GM12891 (cell line): ENCODE measurements around the gene USP7.
"Not testable (repeated sequence)": the region's sequence is repeated elsewhere in the genome, so short reads cannot be mapped to it uniquely, and the experiment has no call there.

Source experiments
- DNase-seq: peaks from one replicate; pipeline ENCODE4 v3.0.0; 2011; ENCODE audit warnings: low spot score; ENCODE audit not compliant: insufficient read length
- FAIRE-seq: peaks from 2 replicates; lab custom pipeline; 2011; peaks lifted over from hg19 to GRCh38; lab: Jason Lieb, UNC
- PAX5 ChIP-seq: IDR thresholded peaks from 2 replicates; pipeline ENCODE4 v1.6.1; 2011; ENCODE audit warnings: low read length, moderate library complexity, mild to moderate bottlenecking; ENCODE audit not compliant: insufficient read depth, severe bottlenecking
- POLR2A ChIP-seq: IDR thresholded peaks from 2 replicates; pipeline ENCODE4 v1.6.1; 2011; ENCODE audit warnings: low read depth, low read length, control low read depth
- POLR2AphosphoS5 ChIP-seq: IDR thresholded peaks from 2 replicates; pipeline ENCODE4 v1.6.1; 2011; ENCODE audit warnings: low read depth, low read length, control low read depth
- POU2F2 ChIP-seq: IDR thresholded peaks from 2 replicates; pipeline ENCODE4 v1.6.1; 2011; ENCODE audit warnings: low read depth, mild to moderate bottlenecking, control low read depth, low read length, moderate library complexity
- SPI1 ChIP-seq: IDR thresholded peaks from 2 replicates; pipeline ENCODE4 v1.6.1; 2011; ENCODE audit warnings: low read depth, low read length, control low read depth
- TAF1 ChIP-seq: IDR thresholded peaks from 2 replicates; pipeline ENCODE4 v1.6.1; 2011; ENCODE audit warnings: low read depth, low read length, control low read depth

The USP7 gene

DNA sequence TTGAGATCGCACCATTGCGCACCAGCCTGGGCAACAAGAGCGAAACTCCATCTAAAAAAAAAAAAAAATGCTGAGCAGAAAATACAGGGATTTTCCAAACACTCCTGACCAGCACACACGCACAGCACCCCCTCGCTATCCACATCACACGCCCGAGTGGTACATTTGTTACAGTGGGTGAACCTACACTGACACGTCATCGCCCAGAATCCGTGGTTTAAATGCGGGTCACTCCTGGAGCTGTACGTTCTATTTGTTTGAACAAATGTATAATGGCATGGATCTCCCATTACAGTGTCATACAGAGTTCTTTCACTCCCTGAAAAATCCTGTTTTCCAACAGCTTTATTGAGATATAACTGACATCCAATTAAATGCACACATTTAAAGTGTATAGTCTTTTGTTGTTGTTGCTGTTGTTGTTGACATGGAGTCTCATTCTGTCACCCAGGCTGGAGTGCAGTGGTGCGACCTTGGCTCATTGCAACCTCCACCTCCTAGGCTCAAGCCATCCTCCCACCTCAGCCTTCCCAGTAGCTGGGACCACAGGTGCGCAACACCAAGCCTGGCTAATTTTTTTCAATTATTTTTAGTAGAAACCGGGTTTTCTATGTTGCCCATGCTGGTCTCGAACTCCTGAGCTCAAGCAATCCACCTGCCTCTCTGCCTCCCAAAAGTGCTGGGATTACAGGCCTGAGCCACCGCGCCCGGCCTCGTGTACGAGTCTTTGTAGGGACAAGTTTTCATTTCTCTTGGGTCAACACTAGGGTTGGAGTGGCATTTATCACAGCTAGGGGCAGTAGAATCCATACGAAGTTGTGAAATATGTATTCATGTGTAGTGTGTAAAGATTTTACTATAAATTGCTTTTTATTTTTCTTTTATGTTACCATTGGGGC lies 90.5 kb downstream of the USP7 start:
- TF ChIP-seq SPI1 (no peak), PAX5 (no peak), TAF1 (no peak), POU2F2 (no peak), POLR2AphosphoS5 (no peak), POLR2A (no peak)
- DNase-seq (no peak), FAIRE-seq (no peak)

DNA sequence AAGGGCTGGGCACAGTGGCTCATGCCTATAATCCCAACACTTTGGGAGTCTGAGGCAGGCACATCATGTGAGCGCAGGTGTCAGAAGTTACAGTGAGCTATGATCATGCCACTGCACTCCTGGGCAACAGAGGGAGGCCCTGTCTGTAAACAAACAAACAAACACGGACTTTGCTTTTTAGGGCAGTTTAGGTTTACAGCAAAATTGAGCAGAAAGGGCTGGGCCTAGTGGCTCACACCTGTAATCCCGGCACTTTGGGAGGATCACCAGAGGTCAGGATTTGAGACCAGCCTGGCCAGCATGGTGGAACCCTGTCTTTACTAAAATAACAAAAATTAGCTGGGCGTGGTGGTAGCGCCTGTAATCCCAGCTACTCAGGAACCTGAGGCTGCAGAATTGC lies 91.6 kb downstream of the USP7 start:
- DNase-seq = no peak
- no peak for FAIRE-seq
- TF ChIP-seq POU2F2 (no peak), PAX5 (no peak), POLR2AphosphoS5 (no peak), SPI1 (no peak), TAF1 (no peak), POLR2A (no peak)

DNA sequence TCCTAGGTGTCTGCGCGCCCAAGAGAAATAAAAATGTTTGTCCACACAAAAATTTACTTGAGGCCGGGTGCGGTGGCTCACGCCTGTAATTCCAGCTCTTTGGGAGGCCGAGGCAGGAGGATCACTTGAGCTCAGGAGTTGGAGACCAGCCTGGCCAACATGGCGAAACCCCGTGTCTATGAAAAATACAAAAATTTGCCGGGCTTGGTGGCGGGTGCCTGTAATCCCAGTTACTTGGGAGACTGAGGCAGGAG lies 93.8 kb downstream of the USP7 start:
- not testable (repeated sequence) for FAIRE-seq, DNase-seq

DNA sequence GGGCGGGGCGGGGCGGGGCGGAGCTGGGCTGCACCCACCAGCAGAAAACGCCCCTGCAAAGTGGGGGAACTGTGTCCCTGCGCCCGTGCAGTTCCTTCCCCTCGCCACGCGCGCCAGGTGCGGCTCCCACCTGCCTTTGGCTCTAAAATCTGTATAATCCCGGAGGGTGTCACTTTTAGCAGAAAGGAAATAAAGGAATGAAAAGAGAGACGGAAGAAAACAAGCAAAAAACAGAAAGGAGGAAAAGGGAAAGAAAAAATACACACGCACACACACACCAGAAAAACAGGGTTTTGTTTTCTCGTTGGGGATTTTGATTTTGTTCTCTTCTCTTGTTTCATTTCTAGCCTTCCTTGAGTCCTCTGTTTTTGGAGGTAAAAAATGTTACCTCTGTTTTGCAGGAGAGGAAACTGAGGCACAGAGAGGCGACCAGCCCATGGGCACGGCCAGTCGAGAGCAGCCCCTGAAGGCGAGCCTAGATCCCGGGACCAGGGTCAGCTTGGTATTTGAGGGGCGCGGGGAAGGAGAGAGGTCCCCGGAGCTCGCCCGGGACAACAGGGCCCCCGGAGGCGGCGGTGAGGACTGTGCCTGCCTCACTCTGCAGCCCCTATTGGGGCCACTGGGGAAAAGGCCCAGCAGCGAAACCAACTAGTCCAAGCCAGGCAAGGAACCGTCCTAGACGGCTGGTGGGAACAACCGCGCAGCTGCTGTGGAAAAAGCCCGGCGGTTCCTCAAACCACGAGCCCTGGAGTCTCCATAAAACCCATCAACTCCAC lies 94.3 kb downstream of the USP7 start:
- FAIRE-seq = no peak
- DNase-seq = no peak
- TF ChIP-seq SPI1 (no peak), POU2F2 (no peak), TAF1 (no peak), PAX5 (no peak)

DNA sequence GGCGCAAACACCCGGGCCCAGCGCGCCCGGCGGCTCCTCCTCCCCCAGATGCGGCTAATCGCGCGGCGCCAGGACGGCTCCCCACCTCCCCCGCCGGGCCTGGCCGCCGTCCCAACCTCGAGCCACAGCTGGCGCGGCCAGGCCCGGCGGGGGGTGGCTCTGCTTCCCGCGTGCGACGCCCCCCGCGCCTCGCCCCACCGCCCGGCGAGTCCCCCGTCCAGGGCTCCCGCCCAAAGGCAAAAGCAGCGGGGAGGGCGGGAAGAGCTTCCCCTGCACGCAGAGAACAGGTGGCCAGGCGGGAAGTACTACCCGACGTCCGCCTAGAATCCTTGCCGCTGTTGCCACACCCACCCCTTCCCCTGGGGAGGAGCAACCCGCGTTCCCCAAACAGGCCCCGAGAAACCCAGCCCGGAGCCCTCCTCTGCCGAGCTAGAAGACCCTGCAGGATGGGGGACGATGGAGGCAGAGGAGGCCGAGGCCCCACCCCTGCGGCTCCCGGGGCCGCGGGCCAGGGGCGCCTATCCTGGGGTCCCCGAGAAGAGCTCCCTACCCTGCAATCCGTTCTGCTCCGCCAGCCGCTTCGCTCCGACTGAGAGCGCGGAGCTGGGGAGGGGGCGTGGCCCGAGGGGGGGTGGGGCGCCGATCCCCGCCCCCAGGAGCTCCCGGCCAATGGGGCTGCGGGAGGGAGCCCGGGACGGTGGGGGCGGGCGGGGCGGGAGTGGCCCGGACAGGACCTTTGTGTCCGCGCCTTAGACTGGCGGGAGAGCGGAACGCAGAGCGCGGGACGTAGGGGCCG lies 95.1 kb downstream of the USP7 start, which contains the start of gene CARHSP1:
TSS of gene CARHSP1 (minus strand) at position 591 of the 796 bp plus-strand sequence. CDS start 9,678 bp downstream, outside the sequence.
- DNase-seq = peak; percentile 95
- TF ChIP-seq POLR2AphosphoS5 (peak; percentile 55), TAF1 (peak; percentile 91), POU2F2 (no peak), POLR2A (peak; percentile 64; the same call in 1 of the 2 replicates), PAX5 (peak; percentile 40), SPI1 (0 out of 2 replicates have a peak, but pooled peaks have one; percentile 4)
- peak; percentile 65 for FAIRE-seq

DNA sequence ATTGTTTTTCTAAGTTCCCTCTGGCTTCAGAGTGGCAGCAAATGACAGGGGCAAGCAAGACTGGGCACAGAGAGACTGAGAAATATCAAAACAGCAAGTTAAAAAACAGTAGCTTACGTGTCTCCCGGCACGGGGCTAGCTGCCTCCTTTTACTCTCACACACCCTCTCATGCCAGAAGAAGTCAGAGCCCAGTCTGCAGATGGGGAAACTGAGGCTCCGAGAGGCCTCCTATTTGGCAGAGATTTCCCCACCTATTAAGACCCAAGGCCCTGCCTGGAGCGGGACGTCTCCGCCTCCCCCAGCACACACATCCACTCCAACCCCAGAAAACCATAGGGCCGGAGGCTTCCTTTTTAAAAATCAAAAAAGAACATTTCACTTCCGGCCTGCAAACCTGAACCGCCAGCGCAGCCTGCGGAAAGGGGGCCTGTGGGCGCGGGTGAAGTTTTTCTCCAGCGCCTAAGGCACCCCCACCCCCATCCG lies 95.7 kb downstream of the USP7 start:
- no peak for FAIRE-seq

DNA sequence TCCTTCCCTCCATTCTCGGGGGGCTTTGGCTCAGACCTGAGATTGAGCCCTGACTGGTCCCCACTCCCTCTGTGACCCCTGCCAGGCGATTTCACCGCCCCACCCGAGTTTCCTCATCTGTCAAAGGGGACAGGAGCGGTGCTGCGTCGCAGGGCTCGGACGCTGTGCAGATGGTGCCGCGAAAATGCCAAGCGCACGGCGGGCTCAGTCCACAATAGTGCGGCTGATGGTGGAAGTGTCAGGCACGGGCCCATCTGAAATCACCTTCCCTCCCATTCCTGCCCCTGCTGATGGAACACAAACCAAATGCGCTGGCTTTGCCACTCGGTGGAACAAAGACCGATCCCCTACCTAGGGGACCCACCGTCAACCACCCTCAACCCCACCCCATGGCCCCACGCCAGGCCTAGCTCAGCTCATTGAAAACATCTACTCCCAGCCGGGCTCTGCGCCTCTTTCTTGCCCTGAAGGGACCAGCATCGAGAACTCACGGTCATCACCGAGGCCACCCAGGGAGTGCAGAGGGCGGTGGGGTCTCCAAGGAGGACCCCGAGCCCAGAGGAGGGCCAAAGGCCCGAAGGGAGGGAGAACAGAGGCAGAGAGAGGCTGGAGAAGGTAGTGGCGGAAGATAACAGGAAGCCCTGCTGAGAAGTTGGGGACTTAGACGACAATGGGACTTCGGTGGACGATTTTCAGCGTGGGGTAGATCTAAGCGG lies 96.3 kb downstream of the USP7 start:
- DNase-seq = no peak
- FAIRE-seq = peak; percentile 23
- TF ChIP-seq POLR2AphosphoS5 (no peak), PAX5 (no peak), SPI1 (no peak), TAF1 (no peak), POLR2A (no peak), POU2F2 (no peak)

More for the DNA sequence above, 95.7 kb downstream of the USP7 start:
- DNase-seq = no peak
- no peak for TF ChIP-seq POLR2A
- no peak for TF ChIP-seq POU2F2
- no peak for TF ChIP-seq POLR2AphosphoS5
- TF ChIP-seq TAF1 = no peak
- no peak for TF ChIP-seq SPI1
- no peak for TF ChIP-seq PAX5

DNA sequence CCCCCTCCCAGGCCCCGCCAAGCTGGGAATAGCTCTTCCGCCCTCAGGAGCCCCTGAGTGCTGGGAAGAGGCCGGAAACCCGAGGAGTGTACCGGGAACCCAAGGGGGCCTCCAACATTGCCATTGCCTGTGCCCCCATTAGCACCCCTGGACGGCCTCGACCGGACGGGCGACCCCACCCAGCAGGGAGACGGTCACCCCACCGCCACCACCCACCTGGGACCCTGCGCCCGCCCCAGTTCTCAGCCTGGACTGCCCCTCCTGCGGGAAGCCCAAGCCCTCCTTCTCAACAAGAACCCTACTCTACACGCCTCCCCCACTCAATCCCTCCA lies 96.9 kb downstream of the USP7 start:
- FAIRE-seq (no peak), DNase-seq (no peak)
- TF ChIP-seq TAF1 (no peak), SPI1 (no peak), PAX5 (no peak), POU2F2 (no peak), POLR2AphosphoS5 (no peak), POLR2A (no peak)
